K562 (cell line): Measurements from ENCODE around the gene HGS. TPM values are rescaled to one million over a fixed set of nuclear protein-coding genes. Genes with fewer than 3 reads are reported as not detected.
A peak's percentile ranks its signal among the peaks of the same experiment; 100 is the strongest.

Experiments used
- CXXC5 ChIP-seq: fragments of 250-450 bp; sonication (Bioruptor Pico); IDR thresholded peaks from 2 replicates; pipeline ENCODE4 v1.8.0; 2022; ENCODE audit warnings: inconsistent platforms, mild to moderate bottlenecking, moderate library complexity
- EGR1 ChIP-seq: fragments of 450-650 bp; conservative IDR thresholded peaks from 2 replicates; pipeline ENCODE4 v1.6.1; 2017; ENCODE audit warnings: mild to moderate bottlenecking
- FUS ChIP-seq: fragments of 200-400 bp; formaldehyde crosslinking; optimal IDR thresholded peaks from 2 replicates; pipeline ENCODE3; 2017; ENCODE audit warnings: low read depth, low read length
- HES1 ChIP-seq: fragments of 450-650 bp; IDR thresholded peaks from 2 replicates; pipeline ENCODE4 v1.6.1; 2016; ENCODE audit warnings: low read depth, mild to moderate bottlenecking, moderate library complexity
- HMBOX1 ChIP-seq: sonication (generic); IDR thresholded peaks from 2 replicates; pipeline ENCODE4 v1.6.1; 2016
- MTA3 ChIP-seq: fragments of 450-650 bp; formaldehyde crosslinking; IDR thresholded peaks from 2 replicates; pipeline ENCODE4 v1.6.1; 2017; ENCODE audit warnings: mild to moderate bottlenecking, borderline replicate concordance
- NCOA1 ChIP-seq: fragments of 450-650 bp; IDR thresholded peaks from 2 replicates; pipeline ENCODE4 v1.6.1; 2016; ENCODE audit warnings: low read depth
- RREB1 ChIP-seq: fragments of 250-450 bp; sonication (Bioruptor Pico); IDR thresholded peaks from 2 replicates; pipeline ENCODE4 v1.4.0; 2020
- TCF3 ChIP-seq: sonication (generic); formaldehyde crosslinking; IDR thresholded peaks from 2 replicates; pipeline ENCODE4 v1.4.0; 2020; ENCODE audit warnings: mild to moderate bottlenecking, missing genetic modification reagents
- THAP12 ChIP-seq: fragments of 250-450 bp; sonication (Bioruptor Pico); IDR thresholded peaks from 2 replicates; pipeline ENCODE4 v1.9.0; 2021; ENCODE audit warnings: mild to moderate bottlenecking, inconsistent platforms
- TSC22D4 ChIP-seq: fragments of 450-650 bp; IDR thresholded peaks from 2 replicates; pipeline ENCODE4 v1.6.1; 2016; ENCODE audit warnings: missing genetic modification characterization, missing biosample characterization, control low read depth
- ZBTB34 ChIP-seq: fragments of 250-450 bp; sonication (Bioruptor Pico); IDR thresholded peaks from 2 replicates; pipeline ENCODE4 v1.8.0; 2021; ENCODE audit warnings: mild to moderate bottlenecking, moderate library complexity
- ZBTB7A ChIP-seq: IDR thresholded peaks from 2 replicates; pipeline ENCODE4 v1.6.1; 2011; ENCODE audit warnings: low read depth, mild to moderate bottlenecking, low read length, moderate library complexity, borderline replicate concordance; ENCODE audit not compliant: control insufficient read depth
- ZNF184 ChIP-seq: sonication (generic); formaldehyde crosslinking; IDR thresholded peaks from 2 replicates; pipeline ENCODE4 v1.5.0; 2020; ENCODE audit warnings: missing genetic modification reagents
- polyA plus RNA-seq, 8 experiments: library from polyadenylated mRNA; depleted of rRNA in 4 of 8; stranded (reverse) in 5 of 8; unstranded in 3 of 8; fragments of >200 nt; fragmentation: Nextera tagmentation in 2 of 8; fragmentation: Illumina TruSeq in 1 of 8; extraction: Ambion mirVana in 2 of 8; extraction: Trizol in 1 of 8; gene quantifications; 2 replicates each; pipeline versions ENCODE4 v1.2.1 to v1.2.3, GENCODE V29; 2011 to 2014; ENCODE audit warnings: inconsistent platforms in 1 of 8, missing spikeins in 1 of 8
- total RNA-seq, 7 experiments: library from RNA; depleted of rRNA in 6 of 7; stranded (reverse); fragments of >200 nt in 6 of 7; fragmentation: Illumina TruSeq in 2 of 7; extraction: Trizol in 2 of 7; gene quantifications; 2 replicates each; pipeline versions ENCODE4 v1.2.1 to v1.2.3, GENCODE V29; 2011 to 2021; ENCODE audit warnings: low replicate concordance in 1 of 7

The HGS gene
- total and polyA plus RNA-seq, 9 of the 15 experiments (the other 6 are each of a cell fraction or from before 2014, with no cell fraction given) = 3.9 to 176 (median 77.1) TPM

- TF ChIP-seq NCOA1 (0 out of 2 replicates have a peak, but pooled peaks have one; percentile 22), HMBOX1 (no peak), MTA3 (no peak), ZNF184 (CRISPR knock-in tag) (no peak), ZBTB7A (no peak), THAP12 (CRISPR knock-in tag) (peak; percentile 72; the same call in 1 of the 2 replicates), FUS (no peak), RREB1 (CRISPR knock-in tag) (no peak), EGR1 (peak; percentile 94), ZBTB34 (no peak), HES1 (no peak), TCF3 (CRISPR knock-in tag) (no peak), TSC22D4 (tag) (no peak), CXXC5 (CRISPR knock-in tag) (no peak)
Observed at GRCh38 chr17:81683208-81683583, 615 bp upstream of the HGS start (continued).
